ENCODE data around the gene STK32B. TPM values are rescaled to one million over a fixed set of nuclear protein-coding genes. Genes with fewer than 3 reads are reported as not detected.
"Not testable (repeated sequence)": the region's sequence is repeated elsewhere in the genome, so short reads cannot be mapped to it uniquely, and the experiment has no call there.

The STK32B gene
- total RNA-seq, 1 donor from 2014 or later, result 2.5 TPM

GRCh38 chr4:5164221-5164912 is 113.1 kb downstream of the STK32B start:
- H3K27me3 Mint-ChIP-seq (ENCODE audit: unreplicated experiment), result peaks cover 6% of the 10 kb centered on the region
- no peak overlapping the region for H3K27ac Mint-ChIP-seq (ENCODE audit: unreplicated experiment)
- peaks cover 3% of the 10 kb centered on the region for H3K9me3 Mint-ChIP-seq (ENCODE audit: unreplicated experiment)

GRCh38 chr4:5165420-5166369 is 114.4 kb downstream of the STK32B start:
- Mint-ChIP-seq H3K27me3 (ENCODE audit: unreplicated experiment) (peaks cover 4% of the 10 kb centered on the region), H3K9me3 (ENCODE audit: unreplicated experiment) (peaks cover 3% of the 10 kb centered on the region), H3K4me3 (ENCODE audit: unreplicated experiment) (no peak overlapping the region), H3K27ac (ENCODE audit: unreplicated experiment) (no peak overlapping the region), H3K36me3 (ENCODE audit: unreplicated experiment) (peaks cover 6% of the 10 kb centered on the region), H3K4me1 (ENCODE audit: low read depth, unreplicated experiment) (peaks cover 1% of the 10 kb centered on the region)
- TF ChIP-seq CTCF (IDR thresholded peaks at IDR 0.05; ENCODE audit: partially characterized antibody, unreplicated experiment), result no peak
- peak; percentile 42 for DNase-seq

More at GRCh38 chr4:5164221-5164912, 113.1 kb downstream of the STK32B start:
- no peak for TF ChIP-seq CTCF (IDR thresholded peaks at IDR 0.05; ENCODE audit: partially characterized antibody, unreplicated experiment)
- Mint-ChIP-seq H3K36me3 (ENCODE audit: unreplicated experiment) (peaks cover 6% of the 10 kb centered on the region), H3K4me1 (ENCODE audit: low read depth, unreplicated experiment) (peaks cover 1% of the 10 kb centered on the region), H3K4me3 (ENCODE audit: unreplicated experiment) (no peak overlapping the region)
- DNase-seq, result no peak

GRCh38 chr4:5166377-5166776 is 115.1 kb downstream of the STK32B start:
- Mint-ChIP-seq H3K4me3 (ENCODE audit: unreplicated experiment) (no peak overlapping the region), H3K4me1 (ENCODE audit: low read depth, unreplicated experiment) (peaks cover 1% of the 10 kb centered on the region), H3K9me3 (ENCODE audit: unreplicated experiment) (peaks cover 3% of the 10 kb centered on the region), H3K27ac (ENCODE audit: unreplicated experiment) (no peak overlapping the region), H3K27me3 (ENCODE audit: unreplicated experiment) (peaks cover 3% of the 10 kb centered on the region), H3K36me3 (ENCODE audit: unreplicated experiment) (peaks cover 6% of the 10 kb centered on the region)
- no peak for DNase-seq
- TF ChIP-seq CTCF (IDR thresholded peaks at IDR 0.05; ENCODE audit: partially characterized antibody, unreplicated experiment), result no peak

GRCh38 chr4:5168891-5169290 is 117.6 kb downstream of the STK32B start:
- H3K27ac Mint-ChIP-seq (ENCODE audit: unreplicated experiment), result no peak overlapping the region

GRCh38 chr4:5175836-5176235 is 124.6 kb downstream of the STK32B start:
- not testable (repeated sequence) for H3K4me3 Mint-ChIP-seq (ENCODE audit: unreplicated experiment); H3K4me1 Mint-ChIP-seq (ENCODE audit: low read depth, unreplicated experiment); H3K36me3 Mint-ChIP-seq (ENCODE audit: unreplicated experiment); DNase-seq; H3K27me3 Mint-ChIP-seq (ENCODE audit: unreplicated experiment); H3K9me3 Mint-ChIP-seq (ENCODE audit: unreplicated experiment); H3K27ac Mint-ChIP-seq (ENCODE audit: unreplicated experiment)

More at GRCh38 chr4:5168891-5169290, 117.6 kb downstream of the STK32B start:
- no peak overlapping the region for H3K4me3 Mint-ChIP-seq (ENCODE audit: unreplicated experiment)
- TF ChIP-seq CTCF (IDR thresholded peaks at IDR 0.05; ENCODE audit: partially characterized antibody, unreplicated experiment), result no peak
- no peak for DNase-seq
- no peaks in the 10 kb centered on the region for H3K9me3 Mint-ChIP-seq (ENCODE audit: unreplicated experiment)
- H3K27me3 Mint-ChIP-seq (ENCODE audit: unreplicated experiment), result no peaks in the 10 kb centered on the region
- peaks cover 6% of the 10 kb centered on the region for H3K36me3 Mint-ChIP-seq (ENCODE audit: unreplicated experiment)
- peaks cover 1% of the 10 kb centered on the region for H3K4me1 Mint-ChIP-seq (ENCODE audit: low read depth, unreplicated experiment)

Data from glutamatergic neuron (in vitro differentiated cells).